A673 (cell line): Measurements from ENCODE around the gene ALOXE3. TPM values are rescaled to one million over a fixed set of nuclear protein-coding genes. Genes with fewer than 3 reads are reported as not detected.
A peak's percentile ranks its signal among the peaks of the same experiment; 100 is the strongest.

Source experiments
- BruUV-seq: library from RNA; stranded (reverse); fragments of 400-500 nt; replicated peaks from 2 replicates; lab custom pipeline; 2021; lab: Mats Ljungman, UMichigan
- CTCF ChIA-PET: fragments of 300-600 bp; sonication (Branson Sonifier 250); formaldehyde crosslinking; loops from one replicate; lab custom pipeline; 2022; ENCODE audit warnings: antibody characterized with exemption; lab: Charles Lee
- POLR2A ChIA-PET: fragments of 300-600 bp; sonication (Branson Sonifier 250); formaldehyde crosslinking; loops from one replicate; lab custom pipeline; 2022; ENCODE audit warnings: antibody characterized with exemption; ENCODE audit not compliant: low non-redundant PET; lab: Charles Lee
- DNase-seq: peaks from one replicate; pipeline ENCODE4 v3.0.0-alpha.2; 2015; ENCODE audit warnings: low spot score
- H3K27ac ChIP-seq: fragments of 200-600 bp; sonication (generic); 2 replicates; pipeline ENCODE4 v1.5.1; 2016; ENCODE audit warnings: mixed run types, low read depth, mild to moderate bottlenecking, mixed read lengths, antibody characterized with exemption, low read length; ENCODE audit not compliant: poor library complexity, severe bottlenecking
- H3K27me3 ChIP-seq: fragments of 200-600 bp; sonication (generic); replicated peaks from 2 replicates; pipeline ENCODE4 v1.6.1; 2017; ENCODE audit warnings: mixed run types, low read depth, mild to moderate bottlenecking, mixed read lengths, antibody characterized with exemption, low read length; ENCODE audit not compliant: insufficient read depth, poor library complexity
- H3K36me3 ChIP-seq: fragments of 200-600 bp; sonication (generic); 2 replicates; pipeline ENCODE4 v1.6.1; 2016; ENCODE audit warnings: mixed run types, mild to moderate bottlenecking, mixed read lengths, antibody characterized with exemption, low read length; ENCODE audit not compliant: insufficient read depth, poor library complexity, severe bottlenecking
- H3K4me1 ChIP-seq: fragments of 200-600 bp; sonication (generic); 2 replicates; pipeline ENCODE4 v1.6.1; 2017; ENCODE audit warnings: mixed run types, mild to moderate bottlenecking, mixed read lengths, antibody characterized with exemption, low read length; ENCODE audit not compliant: insufficient read depth, poor library complexity, severe bottlenecking
- H3K4me3 ChIP-seq: fragments of 200-600 bp; sonication (generic); 2 replicates; pipeline ENCODE4 v1.5.1; 2016; ENCODE audit warnings: low read depth, mixed run types, mild to moderate bottlenecking, mixed read lengths, low read length; ENCODE audit not compliant: poor library complexity, severe bottlenecking
- H3K9me3 ChIP-seq: fragments of 200-600 bp; sonication (generic); 2 replicates; pipeline ENCODE4 v1.6.1; 2016; ENCODE audit warnings: mixed run types, low read depth, mild to moderate bottlenecking, mixed read lengths, antibody characterized with exemption, low read length; ENCODE audit not compliant: poor library complexity, severe bottlenecking
- CTCF ChIP-seq: fragments of 300-800, 200-600 bp; sonication (generic); conservative IDR thresholded peaks from 2 replicates; pipeline ENCODE4 v1.5.1; 2017; ENCODE audit warnings: low read depth, mild to moderate bottlenecking, antibody characterized with exemption, low read length, moderate library complexity, mixed read lengths
- EZH2 ChIP-seq: fragments of 200-600 bp; sonication (generic); IDR thresholded peaks from 2 replicates; pipeline ENCODE4 v1.6.1; 2017; ENCODE audit warnings: borderline replicate concordance, low read depth, mild to moderate bottlenecking, mixed read lengths, antibody characterized with exemption, low read length; ENCODE audit not compliant: poor library complexity, severe bottlenecking
- intact Hi-C: fragments of 100-400 bp; cut with micrococcal nuclease; formaldehyde crosslinking; loops from one replicate; pipeline ENCODE4 v1.10.0; 2022; ENCODE audit not compliant: unreplicated experiment
- total RNA-seq: library from RNA; stranded (reverse); gene quantifications from 2 replicates; pipeline ENCODE4 v1.2.3, GENCODE V29; 2021

ALOXE3 gene
- total RNA-seq, 1 experiment from 2014 or later, result not detected

- CTCF ChIA-PET, result interaction anchor here (0.9 to 2.9 kb wide), 4 partner anchors 10 to 44 kb away, joined by 3 to 12 read pairs (median 5); no protein-coding TSS in a partner anchor
- Histone ChIP-seq H3K36me3 (no peaks in the 10 kb centered on the region), H3K27me3 (peaks cover 31% of the 10 kb centered on the region), H3K4me1 (peaks cover 5% of the 10 kb centered on the region), H3K9me3 (no peaks in the 10 kb centered on the region), H3K27ac (no peak overlapping the region), H3K4me3 (no peak overlapping the region)
- POLR2A ChIA-PET, result interaction anchor here (0.6 kb wide), 1 partner anchor 234 kb away, joined by 3 read pairs; no protein-coding TSS in a partner anchor
- intact Hi-C loops, result no loop called here
- TF ChIP-seq EZH2 (no peak), CTCF (no peak)
- DNase-seq, result no peak
- BruUV-seq, result no TSS peak
Measured at GRCh38 chr17:8074554-8074953, 43.8 kb downstream of the ALOXE3 start.

- no TSS peak for BruUV-seq
- CTCF ChIA-PET, result interaction anchor here (0.5 to 2.9 kb wide), 11 partner anchors 9 to 317 kb away, joined by 3 to 12 read pairs (median 5); partner anchors contain the start of gene SLC25A35
- H3K9me3 ChIP-seq, result no peaks in the 10 kb centered on the region
- peak overlapping the region; percentile 20 for H3K4me3 ChIP-seq
- intact Hi-C loops, result no loop called here
- TF ChIP-seq CTCF (peak; percentile 97), EZH2 (no peak)
- H3K36me3 ChIP-seq, result no peaks in the 10 kb centered on the region
- H3K27ac ChIP-seq, result no peak overlapping the region
- peak; percentile 79 for DNase-seq
- H3K4me1 ChIP-seq, result peaks cover 5% of the 10 kb centered on the region
- H3K27me3 ChIP-seq, result peaks cover 31% of the 10 kb centered on the region
- POLR2A ChIA-PET, result interaction anchor here (0.6 kb wide), 2 partner anchors 233 to 759 kb away, joined by 3 to 8 read pairs; no protein-coding TSS in a partner anchor
Measured at GRCh38 chr17:8073627-8074484, 44.5 kb downstream of the ALOXE3 start.

DNA sequence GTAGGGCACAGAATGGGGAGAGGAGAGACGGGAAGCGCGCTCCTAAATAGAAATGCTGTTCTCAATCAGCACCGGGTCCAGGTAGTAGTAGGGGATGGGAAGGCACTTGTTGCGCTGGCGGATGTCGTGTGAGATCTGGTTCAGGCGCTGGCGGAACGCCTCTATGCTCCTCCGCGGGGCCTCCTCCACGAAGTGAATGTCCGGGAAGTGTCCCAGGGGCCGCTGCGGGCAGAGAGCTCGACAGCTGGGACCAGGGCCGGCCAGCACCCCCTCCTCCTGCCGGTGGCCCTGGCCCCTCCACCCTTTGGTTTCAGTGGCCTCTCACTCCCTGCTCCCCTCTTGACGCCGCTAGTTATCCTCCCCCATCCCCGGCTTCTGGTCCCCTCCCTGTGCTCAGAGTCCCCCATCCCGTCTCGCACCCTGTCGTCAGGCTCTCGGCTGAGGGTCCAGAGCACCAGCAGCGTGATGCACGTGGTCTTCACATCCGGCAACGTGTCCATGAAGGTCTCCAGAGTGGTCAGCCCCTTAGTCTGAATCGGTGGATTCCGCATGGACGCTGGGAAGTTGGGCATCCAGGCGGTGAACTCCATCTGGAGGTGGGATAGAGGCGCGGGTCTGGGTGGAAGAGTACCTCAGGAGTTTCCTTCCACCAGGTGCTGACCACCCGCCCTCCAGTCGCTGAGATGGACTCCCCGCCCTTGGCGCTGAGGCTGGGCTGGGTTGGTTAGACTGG lies 45.4 kb downstream of the ALOXE3 start:
- DNase-seq, result no peak
- POLR2A ChIA-PET, result interaction anchor here (0.6 kb wide), 1 partner anchor 760 kb away, joined by 8 read pairs; no protein-coding TSS in a partner anchor

More for the DNA sequence above, 45.4 kb downstream of the ALOXE3 start:
- Histone ChIP-seq H3K27ac (no peak overlapping the region), H3K36me3 (no peaks in the 10 kb centered on the region), H3K4me3 (peak overlapping the region; percentile 20), H3K27me3 (peaks cover 31% of the 10 kb centered on the region), H3K4me1 (peaks cover 5% of the 10 kb centered on the region), H3K9me3 (no peaks in the 10 kb centered on the region)
- CTCF ChIA-PET, result interaction anchor here (1.0 to 2.9 kb wide), 7 partner anchors 8 to 236 kb away, joined by 3 to 12 read pairs (median 5); no protein-coding TSS in a partner anchor
- TF ChIP-seq CTCF (no peak), EZH2 (no peak)
- intact Hi-C loops, result no loop called here
- BruUV-seq, result no TSS peak
